ENCODE measurements around the gene MYO7B. TPM values are rescaled to one million over a fixed set of nuclear protein-coding genes. Genes with fewer than 3 reads are reported as not detected.

Gene MYO7B
- total RNA-seq, 4 donors from 2014 or later, result 0.21 to 0.48 (median 0.28) TPM

- H3K27ac ChIP-seq, result no peak overlapping the region
- intact Hi-C loops (cut with DNase I; ENCODE audit: low total_unique reads), result no loop called here
- peaks cover 0 to 7% of the 10 kb centered on the region in 2 donors for H3K4me1 ChIP-seq
- H3K4me3 ChIP-seq, result no peak overlapping the region
- H3K9me3 ChIP-seq, result no peaks in the 10 kb centered on the region
- no peaks in the 10 kb centered on the region for H3K36me3 ChIP-seq
- no peaks in the 10 kb centered on the region for H3K27me3 ChIP-seq
- TF ChIP-seq POLR2A (IDR thresholded peaks at IDR 0.05), result no peak
- TF ChIP-seq, protein P1, sequence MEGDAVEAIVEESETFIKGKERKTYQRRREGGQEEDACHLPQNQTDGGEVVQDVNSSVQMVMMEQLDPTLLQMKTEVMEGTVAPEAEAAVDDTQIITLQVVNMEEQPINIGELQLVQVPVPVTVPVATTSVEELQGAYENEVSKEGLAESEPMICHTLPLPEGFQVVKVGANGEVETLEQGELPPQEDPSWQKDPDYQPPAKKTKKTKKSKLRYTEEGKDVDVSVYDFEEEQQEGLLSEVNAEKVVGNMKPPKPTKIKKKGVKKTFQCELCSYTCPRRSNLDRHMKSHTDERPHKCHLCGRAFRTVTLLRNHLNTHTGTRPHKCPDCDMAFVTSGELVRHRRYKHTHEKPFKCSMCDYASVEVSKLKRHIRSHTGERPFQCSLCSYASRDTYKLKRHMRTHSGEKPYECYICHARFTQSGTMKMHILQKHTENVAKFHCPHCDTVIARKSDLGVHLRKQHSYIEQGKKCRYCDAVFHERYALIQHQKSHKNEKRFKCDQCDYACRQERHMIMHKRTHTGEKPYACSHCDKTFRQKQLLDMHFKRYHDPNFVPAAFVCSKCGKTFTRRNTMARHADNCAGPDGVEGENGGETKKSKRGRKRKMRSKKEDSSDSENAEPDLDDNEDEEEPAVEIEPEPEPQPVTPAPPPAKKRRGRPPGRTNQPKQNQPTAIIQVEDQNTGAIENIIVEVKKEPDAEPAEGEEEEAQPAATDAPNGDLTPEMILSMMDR (IDR thresholded peaks at IDR 0.05), result no peak
- DNase-seq, result no peak
Measured at GRCh38 chr2:127565261-127566138, 30.0 kb downstream of the MYO7B start.

- Histone ChIP-seq H3K27me3 (no peaks in the 10 kb centered on the region), H3K27ac (no peak overlapping the region), H3K4me1 (peaks cover 0 to 7% of the 10 kb centered on the region in 2 donors), H3K36me3 (no peaks in the 10 kb centered on the region), H3K9me3 (no peaks in the 10 kb centered on the region), H3K4me3 (no peak overlapping the region)
- intact Hi-C loops (cut with DNase I; ENCODE audit: low total_unique reads), result no loop called here
- TF ChIP-seq POLR2A (IDR thresholded peaks at IDR 0.05), result no peak
- TF ChIP-seq, protein P1 (IDR thresholded peaks at IDR 0.05), result no peak
- no peak for DNase-seq
Measured at GRCh38 chr2:127566139-127566417, 30.6 kb downstream of the MYO7B start.

- Histone ChIP-seq H3K4me1 (peaks cover 0 to 7% of the 10 kb centered on the region in 2 donors), H3K27ac (no peak overlapping the region), H3K27me3 (no peaks in the 10 kb centered on the region), H3K9me3 (no peaks in the 10 kb centered on the region), H3K4me3 (no peak overlapping the region), H3K36me3 (no peaks in the 10 kb centered on the region)
- no peak for DNase-seq
- TF ChIP-seq POLR2A (IDR thresholded peaks at IDR 0.05), result no peak
- TF ChIP-seq, protein P1 (IDR thresholded peaks at IDR 0.05), result no peak
- intact Hi-C loops (cut with DNase I; ENCODE audit: low total_unique reads), result no loop called here
Measured at GRCh38 chr2:127566576-127566975, 31.1 kb downstream of the MYO7B start.

DNA sequence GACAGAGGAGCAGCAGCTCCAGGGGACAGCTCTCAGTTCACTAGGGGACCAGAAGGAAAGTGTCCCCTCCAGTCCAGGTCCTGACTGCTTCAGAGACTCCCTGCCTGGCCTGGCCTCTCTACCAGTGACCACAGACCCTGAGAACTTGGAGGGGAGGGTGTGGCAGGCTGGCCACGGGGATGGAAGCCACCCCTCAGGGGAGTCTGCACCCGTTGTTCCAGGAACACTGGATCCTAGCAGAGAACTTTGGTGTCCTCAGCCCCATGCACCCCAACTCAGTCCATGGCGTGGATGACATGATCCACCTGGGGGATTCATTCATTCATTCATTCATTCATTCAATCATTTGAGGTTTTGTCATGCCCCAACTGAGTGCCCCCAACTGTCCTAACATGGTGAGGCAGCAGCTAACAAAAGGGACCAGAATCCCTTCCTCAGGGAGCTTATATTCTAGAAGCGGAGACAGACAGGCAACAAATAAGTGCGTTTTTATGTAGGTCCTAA, 31.9 kb downstream of the MYO7B start:
- Histone ChIP-seq H3K36me3 (no peaks in the 10 kb centered on the region), H3K4me3 (no peak overlapping the region), H3K4me1 (peaks cover 0 to 7% of the 10 kb centered on the region in 2 donors), H3K27ac (no peak overlapping the region), H3K27me3 (no peaks in the 10 kb centered on the region), H3K9me3 (no peaks in the 10 kb centered on the region)
- DNase-seq, result no peak
- intact Hi-C loops (cut with DNase I; ENCODE audit: low total_unique reads), result no loop called here
- TF ChIP-seq, protein P1 (IDR thresholded peaks at IDR 0.05), result no peak
- TF ChIP-seq POLR2A (IDR thresholded peaks at IDR 0.05), result no peak

DNA sequence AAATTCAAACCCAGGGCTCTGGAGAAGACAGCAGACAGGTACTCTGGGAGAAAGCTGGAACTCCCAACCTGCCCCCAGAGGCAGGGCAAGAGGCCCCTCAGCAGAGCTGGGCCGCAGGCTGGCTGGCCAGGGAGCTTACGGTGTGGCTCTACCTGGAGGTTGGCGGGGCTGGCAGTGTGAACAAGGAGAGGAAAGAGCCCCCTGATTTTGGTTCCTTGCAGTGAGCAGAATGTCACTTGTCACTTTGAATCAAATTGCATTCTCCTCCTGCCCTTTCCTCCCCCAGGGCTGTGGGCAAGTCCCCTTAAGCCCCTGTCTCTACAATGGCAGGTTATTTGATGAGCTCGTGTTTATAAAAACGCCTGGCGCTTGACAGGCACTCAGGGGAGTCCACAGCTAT, 32.6 kb downstream of the MYO7B start:
- H3K27ac ChIP-seq, result no peak overlapping the region
- no peaks in the 10 kb centered on the region for H3K9me3 ChIP-seq
- DNase-seq, result no peak
- intact Hi-C loops (cut with DNase I; ENCODE audit: low total_unique reads), result no loop called here
- H3K36me3 ChIP-seq, result no peaks in the 10 kb centered on the region
- H3K4me1 ChIP-seq, result peaks cover 0 to 7% of the 10 kb centered on the region in 2 donors
- H3K4me3 ChIP-seq, result no peak overlapping the region
- no peaks in the 10 kb centered on the region for H3K27me3 ChIP-seq
- TF ChIP-seq POLR2A (IDR thresholded peaks at IDR 0.05), result no peak
- TF ChIP-seq, protein P1 (IDR thresholded peaks at IDR 0.05), result no peak

Measured in uterus (tissue), 4 donors.